GM12864 (cell line): ENCODE measurements around the gene TFF3.

ENCODE experiments used
- DNase-seq: peaks from one replicate; pipeline ENCODE4 v3.0.0-alpha.2; 2011; ENCODE audit warnings: low read depth
- H3K4me3 ChIP-seq: 2 replicates; pipeline ENCODE4 v1.5.1; 2011; ENCODE audit warnings: mild to moderate bottlenecking, low read depth, low read length, control low read depth
- TF ChIP-seq, protein P1 (sequence below): IDR thresholded peaks from 2 replicates; pipeline ENCODE4 v1.5.1; 2011; ENCODE audit warnings: low read depth, mild to moderate bottlenecking, moderate library complexity, low read length, control low read depth, inconsistent platforms; ENCODE audit errors: missing control alignments

TFF3 gene

DNA sequence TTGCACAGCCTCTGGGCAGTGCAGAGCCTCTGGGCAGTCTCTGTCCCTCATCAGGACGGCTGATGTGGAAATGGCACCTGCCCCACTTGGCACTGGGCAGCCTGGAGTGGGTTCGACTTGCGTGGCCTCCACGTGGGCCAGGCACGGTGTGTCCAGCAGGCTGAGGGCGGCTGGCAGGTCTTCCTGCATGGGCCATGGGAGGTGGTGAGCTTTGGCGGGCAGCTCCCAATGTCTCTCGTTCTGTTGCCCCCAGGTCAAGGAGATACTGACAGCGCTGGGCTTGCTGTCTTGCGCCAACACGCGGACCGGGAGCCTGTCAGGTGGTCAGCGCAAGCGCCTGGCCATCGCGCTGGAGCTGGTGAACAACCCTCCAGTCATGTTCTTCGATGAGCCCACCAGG lies 33.2 kb downstream of the TFF3 start:
- no peak for DNase-seq
- TF ChIP-seq, protein P1, sequence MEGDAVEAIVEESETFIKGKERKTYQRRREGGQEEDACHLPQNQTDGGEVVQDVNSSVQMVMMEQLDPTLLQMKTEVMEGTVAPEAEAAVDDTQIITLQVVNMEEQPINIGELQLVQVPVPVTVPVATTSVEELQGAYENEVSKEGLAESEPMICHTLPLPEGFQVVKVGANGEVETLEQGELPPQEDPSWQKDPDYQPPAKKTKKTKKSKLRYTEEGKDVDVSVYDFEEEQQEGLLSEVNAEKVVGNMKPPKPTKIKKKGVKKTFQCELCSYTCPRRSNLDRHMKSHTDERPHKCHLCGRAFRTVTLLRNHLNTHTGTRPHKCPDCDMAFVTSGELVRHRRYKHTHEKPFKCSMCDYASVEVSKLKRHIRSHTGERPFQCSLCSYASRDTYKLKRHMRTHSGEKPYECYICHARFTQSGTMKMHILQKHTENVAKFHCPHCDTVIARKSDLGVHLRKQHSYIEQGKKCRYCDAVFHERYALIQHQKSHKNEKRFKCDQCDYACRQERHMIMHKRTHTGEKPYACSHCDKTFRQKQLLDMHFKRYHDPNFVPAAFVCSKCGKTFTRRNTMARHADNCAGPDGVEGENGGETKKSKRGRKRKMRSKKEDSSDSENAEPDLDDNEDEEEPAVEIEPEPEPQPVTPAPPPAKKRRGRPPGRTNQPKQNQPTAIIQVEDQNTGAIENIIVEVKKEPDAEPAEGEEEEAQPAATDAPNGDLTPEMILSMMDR, result no peak
- H3K4me3 ChIP-seq, result no peak overlapping the region

DNA sequence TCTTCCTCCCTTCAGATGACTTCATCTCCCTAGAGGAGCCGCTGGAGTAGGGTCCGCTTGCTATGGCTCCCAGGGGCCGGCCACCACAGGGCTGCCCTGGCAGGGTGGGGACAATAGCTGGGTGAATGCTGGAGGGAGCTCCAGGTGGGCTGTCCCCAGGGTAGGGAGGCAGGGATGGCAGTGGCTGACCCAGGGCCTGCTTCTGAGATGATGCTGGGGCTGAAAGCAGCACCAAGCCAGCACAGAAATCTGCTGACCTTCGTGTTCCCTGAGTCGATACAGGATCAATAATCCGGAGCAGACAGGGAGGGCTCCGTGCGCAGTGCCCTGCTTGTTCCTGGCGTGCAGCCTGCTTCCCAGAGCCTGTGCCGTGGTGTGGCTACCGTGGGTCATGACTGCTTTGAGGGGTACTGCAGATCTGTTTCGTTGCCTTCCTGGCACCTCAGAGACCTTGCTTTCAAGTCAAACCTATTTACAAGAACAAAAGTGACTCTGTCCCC lies 34.0 kb downstream of the TFF3 start:
- H3K4me3 ChIP-seq, result no peak overlapping the region
- no peak for DNase-seq
- TF ChIP-seq, protein P1, result no peak

DNA sequence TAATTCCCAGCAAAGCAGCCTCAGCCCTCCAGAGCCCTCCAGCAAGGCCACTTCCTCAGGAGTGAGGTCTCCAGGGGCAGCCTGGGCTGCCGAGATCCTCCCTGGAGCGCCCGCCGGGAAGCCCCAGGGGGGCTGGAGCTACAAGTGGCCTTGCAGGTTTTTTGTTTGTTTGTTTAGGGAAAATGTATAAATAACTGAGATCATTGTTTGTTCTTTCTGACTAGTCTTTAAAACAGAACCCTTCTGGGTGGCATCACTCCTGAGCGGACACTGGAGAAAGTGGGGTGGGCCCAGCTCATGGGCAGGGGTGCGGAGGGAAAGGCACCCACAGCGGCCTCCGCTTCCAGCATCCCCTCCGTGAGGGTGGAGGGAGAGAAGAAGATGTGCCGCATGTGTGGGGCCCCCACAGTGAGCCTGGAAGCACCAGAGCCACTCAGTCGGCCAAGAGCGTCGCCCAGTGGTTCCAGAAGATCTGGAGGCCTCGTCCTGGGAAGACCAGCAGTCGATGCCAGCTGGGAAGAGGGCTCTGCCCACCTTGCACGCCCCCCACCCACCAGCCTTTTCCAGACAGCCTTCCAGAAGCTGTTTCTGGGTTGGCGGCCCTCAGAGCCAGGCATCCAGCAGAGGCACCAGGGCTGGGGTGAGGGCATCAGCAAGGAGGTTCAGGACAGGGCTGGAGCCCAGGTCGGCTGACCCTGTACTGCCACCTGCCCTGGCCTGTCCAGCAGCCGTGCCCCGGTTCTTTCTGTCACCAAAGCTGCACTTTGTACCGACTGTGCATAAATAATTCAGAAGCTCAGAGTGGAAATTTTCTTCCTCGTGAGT lies 34.6 kb downstream of the TFF3 start:
- TF ChIP-seq, protein P1, result no peak
- no peak for DNase-seq
- no peak overlapping the region for H3K4me3 ChIP-seq

DNA sequence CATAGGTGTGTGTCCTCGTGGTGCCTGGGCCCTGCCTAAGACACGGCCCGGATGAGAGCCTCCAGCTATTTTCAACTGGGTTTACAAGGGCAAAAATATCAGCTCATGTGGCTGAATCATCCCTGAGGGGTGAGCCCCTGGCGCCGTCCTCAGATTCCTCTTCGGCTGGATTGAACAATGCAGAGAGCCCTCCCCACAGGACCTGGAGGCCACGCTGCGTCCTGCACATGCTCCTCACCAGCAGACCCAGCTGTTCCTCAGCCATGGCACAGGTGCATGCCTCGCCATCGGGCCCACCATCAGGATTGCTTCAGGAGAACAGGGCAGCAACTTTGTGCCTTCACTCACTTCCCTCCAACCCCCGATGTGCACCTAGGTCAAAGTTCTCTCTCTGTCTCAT lies 35.3 kb downstream of the TFF3 start:
- TF ChIP-seq, protein P1, result no peak
- no peak for DNase-seq
- H3K4me3 ChIP-seq, result no peak overlapping the region

DNA sequence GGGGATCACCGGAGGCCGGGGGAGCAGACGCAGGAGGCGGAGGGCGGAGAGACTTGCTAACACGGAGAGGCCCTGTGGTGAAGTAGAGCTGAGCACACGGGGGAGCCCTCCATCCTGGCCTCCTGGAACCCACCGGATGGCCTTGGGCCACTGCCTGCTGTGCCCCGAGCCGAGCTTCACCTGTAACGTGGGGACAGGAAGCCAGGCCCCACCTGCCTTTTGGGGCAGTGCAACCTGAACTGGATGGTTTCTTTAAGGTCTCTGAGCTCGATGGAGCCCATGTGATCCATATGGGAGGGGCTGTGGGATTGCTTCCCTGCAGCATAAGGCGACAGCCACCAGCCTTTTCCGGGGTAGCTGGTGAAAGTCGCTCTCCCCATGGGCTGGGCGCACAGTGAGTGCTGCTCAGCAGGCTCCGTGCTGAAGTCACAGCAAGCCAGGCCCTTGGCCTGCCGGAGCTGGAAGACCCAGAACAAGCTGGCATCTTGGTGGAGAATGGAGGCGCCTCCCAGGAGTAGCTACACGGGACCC lies 35.8 kb downstream of the TFF3 start:
- no peak overlapping the region for H3K4me3 ChIP-seq
- TF ChIP-seq, protein P1, result no peak
- DNase-seq, result no peak

DNA sequence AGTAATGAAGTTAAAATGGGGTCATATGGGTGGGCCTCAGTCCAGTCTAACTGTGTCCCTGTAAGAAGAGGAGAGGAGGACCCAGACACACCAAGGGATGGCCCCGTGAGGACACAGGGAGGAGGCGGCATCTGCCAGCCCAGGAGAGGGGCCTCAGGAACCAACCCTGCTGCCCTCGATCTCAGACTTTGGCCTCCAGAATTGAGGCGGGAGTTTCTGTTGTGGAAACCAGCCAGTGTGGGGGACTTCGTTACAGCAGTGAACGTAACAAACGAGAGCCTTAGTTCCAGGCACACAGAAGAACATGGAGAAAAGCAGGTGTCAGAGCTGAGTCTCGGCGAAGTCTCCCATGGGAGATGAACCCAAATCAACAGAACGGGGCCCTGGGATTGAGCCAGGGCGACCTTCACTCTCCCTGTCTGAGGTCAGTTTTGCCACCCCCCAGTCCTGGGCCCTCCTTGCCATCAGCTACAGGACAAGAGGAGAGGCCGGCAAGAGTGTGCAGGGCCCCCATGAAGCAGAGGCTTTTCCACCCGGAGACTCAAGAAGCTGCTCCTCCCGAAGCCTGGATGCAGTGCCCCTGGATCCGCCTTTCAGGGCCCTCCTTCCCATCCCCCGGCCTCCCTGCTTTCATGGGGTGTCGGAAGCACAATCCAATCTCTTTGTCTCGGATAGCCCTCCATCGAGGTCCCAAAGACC lies 36.6 kb downstream of the TFF3 start:
- TF ChIP-seq, protein P1, result no peak
- no peak for DNase-seq
- no peak overlapping the region for H3K4me3 ChIP-seq
